GM12872 (cell line): ENCODE measurements around the gene ARHGAP28.

Source experiments
- TF ChIP-seq, protein P1 (sequence below): IDR thresholded peaks from 3 replicates; pipeline ENCODE4 v1.5.1; 2011; ENCODE audit warnings: low read depth, mild to moderate bottlenecking, low read length, moderate library complexity; ENCODE audit not compliant: insufficient read depth

The ARHGAP28 gene

DNA sequence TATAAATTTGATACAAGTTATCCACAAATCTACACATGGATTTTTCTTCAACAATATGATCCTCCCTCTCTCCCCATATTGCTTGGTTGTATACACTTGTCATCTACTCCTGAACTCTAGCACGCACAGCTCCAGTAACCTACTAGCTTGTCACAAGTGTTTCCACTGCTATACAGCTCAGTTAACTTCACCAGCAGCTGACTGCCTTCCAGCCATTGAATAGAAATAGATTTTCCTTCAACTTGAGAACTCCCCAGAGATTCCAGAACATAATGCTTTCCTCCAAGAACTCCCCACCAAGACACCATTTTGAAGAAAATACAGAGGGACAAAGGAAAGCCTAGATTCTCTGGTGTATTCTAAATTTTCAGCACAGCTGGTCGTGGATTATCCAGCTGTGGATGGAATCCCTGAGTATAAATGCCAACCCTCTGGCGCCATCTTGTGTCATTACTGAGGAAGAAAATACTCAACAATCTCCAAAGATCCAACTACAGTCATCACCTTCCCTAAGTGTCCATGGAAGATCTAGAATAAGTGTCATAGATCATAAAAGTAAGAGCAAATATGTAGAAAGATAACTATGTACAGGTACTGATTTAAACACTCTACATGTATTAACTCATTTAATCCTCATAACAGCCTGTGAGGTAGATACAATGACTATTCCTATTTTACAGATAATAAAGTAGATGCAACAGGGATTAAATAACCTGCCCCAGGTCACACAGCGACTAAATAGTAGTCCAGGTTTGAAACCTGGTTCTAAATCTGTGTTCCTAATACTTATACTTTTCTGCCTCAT, 156.7 kb downstream of the ARHGAP28 start:
- TF ChIP-seq, protein P1, sequence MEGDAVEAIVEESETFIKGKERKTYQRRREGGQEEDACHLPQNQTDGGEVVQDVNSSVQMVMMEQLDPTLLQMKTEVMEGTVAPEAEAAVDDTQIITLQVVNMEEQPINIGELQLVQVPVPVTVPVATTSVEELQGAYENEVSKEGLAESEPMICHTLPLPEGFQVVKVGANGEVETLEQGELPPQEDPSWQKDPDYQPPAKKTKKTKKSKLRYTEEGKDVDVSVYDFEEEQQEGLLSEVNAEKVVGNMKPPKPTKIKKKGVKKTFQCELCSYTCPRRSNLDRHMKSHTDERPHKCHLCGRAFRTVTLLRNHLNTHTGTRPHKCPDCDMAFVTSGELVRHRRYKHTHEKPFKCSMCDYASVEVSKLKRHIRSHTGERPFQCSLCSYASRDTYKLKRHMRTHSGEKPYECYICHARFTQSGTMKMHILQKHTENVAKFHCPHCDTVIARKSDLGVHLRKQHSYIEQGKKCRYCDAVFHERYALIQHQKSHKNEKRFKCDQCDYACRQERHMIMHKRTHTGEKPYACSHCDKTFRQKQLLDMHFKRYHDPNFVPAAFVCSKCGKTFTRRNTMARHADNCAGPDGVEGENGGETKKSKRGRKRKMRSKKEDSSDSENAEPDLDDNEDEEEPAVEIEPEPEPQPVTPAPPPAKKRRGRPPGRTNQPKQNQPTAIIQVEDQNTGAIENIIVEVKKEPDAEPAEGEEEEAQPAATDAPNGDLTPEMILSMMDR = peak; percentile 53; the same call in 2 of the 3 replicates

DNA sequence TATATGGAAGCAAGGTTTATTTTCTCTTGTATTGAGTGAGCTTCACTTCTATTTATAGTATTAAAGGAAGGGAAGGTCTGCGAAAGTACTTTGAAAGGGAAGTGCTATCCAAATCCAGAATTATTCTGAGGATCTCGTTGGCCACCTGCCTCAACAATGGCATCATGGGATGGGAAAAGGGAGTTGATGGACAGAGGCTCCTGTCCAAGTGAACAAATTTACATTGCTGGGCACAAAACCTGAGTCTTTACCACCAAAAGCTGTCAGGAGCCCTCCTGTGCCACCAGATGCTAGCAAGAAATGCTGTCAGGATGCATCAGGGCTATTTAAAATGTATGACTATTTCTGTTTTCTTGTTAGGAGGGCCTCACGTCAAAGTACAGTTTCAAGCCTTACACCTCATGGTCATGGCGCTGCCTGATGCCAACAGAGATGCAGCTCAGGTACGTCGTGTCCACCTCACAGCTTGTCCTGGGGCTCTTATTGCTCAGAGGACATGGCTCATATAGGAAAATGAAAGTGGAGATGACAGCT, 157.3 kb downstream of the ARHGAP28 start:
- TF ChIP-seq, protein P1 = no peak

- TF ChIP-seq, protein P1 = no peak
Observed at GRCh38 chr18:6891788-6892187, 162.3 kb downstream of the ARHGAP28 start.

- TF ChIP-seq, protein P1 = no peak
Observed at GRCh38 chr18:6901286-6901926, 171.9 kb downstream of the ARHGAP28 start.

- TF ChIP-seq, protein P1 = no peak
Observed at GRCh38 chr18:6917072-6917471, 187.6 kb downstream of the ARHGAP28 start.

- TF ChIP-seq, protein P1 = peak; percentile 89
Observed at GRCh38 chr18:6920099-6920955, 190.8 kb downstream of the ARHGAP28 start.

DNA sequence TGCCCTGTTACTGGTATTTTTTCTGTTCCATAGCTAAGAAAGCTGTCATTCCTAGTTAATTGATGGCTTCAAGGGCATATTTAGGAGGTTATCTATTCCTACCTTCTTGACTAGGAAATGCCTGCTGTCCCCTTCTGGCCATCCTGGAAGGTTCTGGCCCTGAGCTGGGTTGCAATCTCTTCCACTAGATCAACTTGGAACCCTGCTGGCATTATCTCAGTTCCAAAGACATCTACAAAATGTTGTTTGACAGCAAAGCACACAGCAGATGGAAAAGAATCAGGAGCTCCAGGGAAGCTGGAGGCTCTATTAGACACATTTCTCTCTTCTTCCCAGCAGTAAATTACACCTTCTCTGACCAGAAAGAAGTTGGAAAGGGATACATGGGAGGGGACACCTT, 192.1 kb downstream of the ARHGAP28 start:
- TF ChIP-seq, protein P1 = no peak
